Activated CD4-positive, alpha-beta T cell treated with anti-CD3 and anti-CD28 coated beads, Interleukin-10, Interleukin-2, amounts not matched to agents 100 ng/mL and 50 ng/mL, durations not matched to agents 16 hours and 8 hours (primary cell): Measurements from ENCODE around the gene SORCS2.

ENCODE experiments used
- DNase-seq: peaks from one replicate; pipeline ENCODE4 v3.0.0-alpha.2; 2020

SORCS2 gene

DNA sequence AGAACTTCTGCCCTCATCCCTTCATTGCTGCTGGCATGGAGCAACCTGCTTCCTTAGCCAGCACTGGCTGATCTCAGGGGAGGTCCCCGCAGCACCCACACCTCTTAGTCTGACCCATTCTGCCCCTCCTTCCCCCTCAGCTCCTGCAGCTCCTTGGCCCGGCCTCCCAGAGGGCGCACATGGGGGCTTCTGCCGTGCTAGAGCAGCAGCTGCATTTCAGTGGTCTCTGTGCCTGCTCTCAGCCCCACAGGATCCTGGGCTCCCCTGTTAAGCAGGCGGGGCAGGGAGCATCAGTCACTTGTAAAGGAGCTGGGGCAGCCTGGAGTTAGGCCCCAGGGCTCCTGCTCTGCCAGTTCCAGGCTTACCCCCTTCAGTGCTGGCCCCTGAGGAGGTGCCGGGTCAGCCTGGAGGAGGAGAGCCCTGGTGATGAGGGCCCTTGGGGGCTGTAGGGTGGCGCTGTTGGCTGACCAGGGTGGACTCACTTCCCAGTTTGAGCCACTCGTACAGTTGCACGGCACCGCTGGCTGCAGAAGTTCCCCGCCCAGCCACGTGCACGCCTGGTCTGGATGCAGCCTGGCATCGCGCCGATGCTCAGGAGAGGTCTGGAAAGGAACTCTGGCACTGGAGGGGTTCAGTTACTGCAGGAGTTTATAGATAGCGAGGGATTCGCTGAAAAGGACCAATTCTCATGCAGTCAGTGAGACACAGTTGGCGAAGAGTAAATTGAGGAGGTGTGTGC, 327.5 kb downstream of the SORCS2 start:
- no peak for DNase-seq

DNA sequence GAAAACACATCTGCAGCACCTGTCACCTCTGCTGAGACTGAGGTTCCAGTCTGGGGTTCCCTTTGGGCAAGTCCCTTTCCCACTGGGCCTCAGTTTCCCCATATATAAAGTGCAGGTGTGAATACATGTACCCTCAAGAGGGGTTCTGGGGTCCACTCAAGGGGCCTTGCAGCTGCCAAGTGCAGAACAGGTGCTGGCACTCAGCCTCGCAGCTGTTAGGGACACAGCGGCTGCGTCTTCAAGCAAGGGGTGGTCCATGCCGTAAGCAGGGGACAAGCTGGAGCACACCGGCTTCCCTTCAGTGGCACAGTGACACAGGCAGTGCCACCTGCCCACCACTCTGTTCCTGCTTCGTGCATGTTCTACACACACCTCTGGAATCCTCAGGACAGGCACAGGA, 329.3 kb downstream of the SORCS2 start:
- DNase-seq: no peak

DNA sequence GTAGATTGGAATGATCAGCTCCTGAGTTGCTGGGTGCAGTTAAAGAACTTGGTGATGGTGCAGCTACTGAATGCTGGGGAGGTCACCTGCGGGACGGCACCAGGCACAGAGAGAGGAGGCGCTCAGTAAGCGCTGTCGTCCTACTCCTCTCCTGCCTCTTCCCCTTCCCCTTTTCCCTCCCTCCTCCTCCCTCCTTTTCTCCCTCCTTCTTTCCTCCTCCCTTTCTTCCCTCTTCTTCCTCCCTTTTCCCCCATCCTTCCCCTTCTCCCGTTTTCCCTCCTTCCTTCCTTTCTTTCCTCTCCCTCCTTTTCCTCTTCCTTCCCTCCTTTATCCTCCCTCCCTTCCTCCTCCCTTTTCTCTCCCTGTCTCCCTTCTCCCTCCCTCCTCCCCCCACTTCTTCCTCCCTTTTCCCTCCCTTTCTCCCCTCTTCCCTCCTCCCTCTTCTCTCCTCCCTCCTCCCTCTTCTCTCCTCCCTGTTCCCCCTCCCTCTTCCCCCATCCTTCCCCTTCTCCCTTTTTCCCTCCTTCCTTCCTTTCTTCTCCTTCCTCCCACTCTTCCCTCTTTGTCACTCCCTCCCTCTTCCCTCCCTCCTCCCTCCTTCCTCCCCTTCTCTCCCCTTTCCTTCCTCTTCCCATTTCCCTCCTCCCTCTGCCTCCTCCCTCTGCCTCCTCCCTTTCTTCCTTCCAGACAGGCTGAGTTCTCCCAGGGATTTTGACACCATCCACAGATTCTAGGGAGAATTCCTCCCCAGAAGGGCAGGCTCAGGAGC, 330.3 kb downstream of the SORCS2 start:
- no peak for DNase-seq

DNA sequence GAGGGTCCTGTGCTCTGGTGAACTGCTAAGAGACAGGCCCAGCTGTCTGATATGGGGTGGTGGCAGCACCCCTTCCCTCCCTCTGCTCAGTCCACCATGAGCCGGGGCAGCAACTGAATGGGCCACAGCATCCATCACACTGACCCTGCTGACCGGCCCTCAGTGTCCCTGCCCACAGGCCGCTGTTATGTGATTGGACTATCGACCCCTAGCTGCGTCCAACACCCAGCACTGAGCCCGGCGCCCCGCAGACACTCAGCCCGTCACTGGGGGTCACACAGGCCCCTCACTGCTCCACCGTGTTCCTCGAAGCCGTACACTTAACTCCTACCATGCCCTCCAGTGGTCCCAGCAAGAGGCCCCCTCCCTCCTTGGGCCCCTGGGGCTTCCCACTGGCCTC, 331.2 kb downstream of the SORCS2 start:
- DNase-seq: no peak

DNA sequence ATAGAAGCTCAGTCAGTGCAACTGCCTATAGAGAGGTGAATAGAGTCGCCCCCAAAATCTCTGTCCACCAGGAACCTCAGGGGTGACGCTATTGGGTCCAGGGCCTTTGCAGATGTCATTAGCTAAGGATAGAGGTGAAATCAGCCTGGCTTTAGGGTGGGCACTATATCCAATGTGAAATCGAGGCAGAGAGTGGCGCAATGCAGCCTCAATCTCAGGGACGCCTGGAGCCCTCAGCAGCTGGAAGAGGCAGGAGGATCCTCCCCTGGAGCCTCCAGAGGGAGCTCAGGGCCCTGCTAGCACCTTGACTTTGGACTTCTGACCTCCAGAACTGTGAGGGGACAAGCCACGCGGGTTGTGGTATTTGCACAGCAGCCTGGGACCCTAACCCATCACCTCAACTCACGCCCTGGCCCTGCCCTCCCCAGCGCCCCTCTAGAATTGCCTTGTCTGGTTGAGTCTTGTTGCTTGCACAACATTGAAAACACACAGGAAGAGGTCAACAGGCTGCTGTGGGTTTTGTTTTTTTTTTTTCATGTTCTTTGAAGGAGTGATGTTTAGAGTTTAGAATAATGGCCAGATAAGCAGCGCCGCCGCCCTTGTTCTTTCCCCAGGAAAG, 331.8 kb downstream of the SORCS2 start:
- no peak for DNase-seq

DNA sequence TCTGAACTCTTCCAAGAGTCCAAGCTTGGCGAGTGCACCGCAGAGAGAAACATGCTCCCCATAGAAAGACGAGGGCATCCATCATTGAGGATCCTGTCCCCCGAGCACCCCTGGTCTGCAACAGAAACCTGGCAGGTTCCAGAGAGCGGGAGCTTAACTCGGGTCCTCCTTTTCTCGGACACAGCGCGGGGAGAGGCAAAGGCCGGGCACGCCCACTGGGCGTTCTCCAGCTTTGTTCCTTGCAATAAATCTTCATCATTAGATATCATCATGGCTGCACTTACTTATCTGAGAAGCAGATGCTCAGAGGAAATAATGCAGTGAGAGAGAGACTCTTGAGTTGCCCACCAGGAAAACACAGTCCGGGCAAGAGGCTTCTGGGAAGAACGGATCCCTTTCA, 332.5 kb downstream of the SORCS2 start:
- no peak for DNase-seq

DNA sequence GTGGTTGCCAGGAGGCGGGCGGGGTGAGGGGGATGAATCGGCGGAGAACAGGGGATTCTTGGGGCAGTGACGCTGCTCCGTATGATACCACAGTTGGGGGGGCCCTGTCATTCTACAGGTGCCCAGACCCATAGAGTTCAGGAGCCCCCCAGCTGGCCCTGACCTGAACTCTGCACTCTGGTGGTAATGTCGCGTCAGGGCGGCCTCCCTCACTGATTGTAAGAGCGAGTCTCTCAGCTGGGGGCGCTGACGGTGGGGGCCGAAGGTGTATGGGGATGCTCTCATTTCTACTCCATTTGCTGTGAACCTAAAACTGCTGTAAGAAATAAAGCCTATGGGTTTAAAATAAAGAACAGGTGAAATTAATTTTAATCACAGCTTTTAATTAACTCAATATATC, 334.2 kb downstream of the SORCS2 start:
- no peak for DNase-seq

DNA sequence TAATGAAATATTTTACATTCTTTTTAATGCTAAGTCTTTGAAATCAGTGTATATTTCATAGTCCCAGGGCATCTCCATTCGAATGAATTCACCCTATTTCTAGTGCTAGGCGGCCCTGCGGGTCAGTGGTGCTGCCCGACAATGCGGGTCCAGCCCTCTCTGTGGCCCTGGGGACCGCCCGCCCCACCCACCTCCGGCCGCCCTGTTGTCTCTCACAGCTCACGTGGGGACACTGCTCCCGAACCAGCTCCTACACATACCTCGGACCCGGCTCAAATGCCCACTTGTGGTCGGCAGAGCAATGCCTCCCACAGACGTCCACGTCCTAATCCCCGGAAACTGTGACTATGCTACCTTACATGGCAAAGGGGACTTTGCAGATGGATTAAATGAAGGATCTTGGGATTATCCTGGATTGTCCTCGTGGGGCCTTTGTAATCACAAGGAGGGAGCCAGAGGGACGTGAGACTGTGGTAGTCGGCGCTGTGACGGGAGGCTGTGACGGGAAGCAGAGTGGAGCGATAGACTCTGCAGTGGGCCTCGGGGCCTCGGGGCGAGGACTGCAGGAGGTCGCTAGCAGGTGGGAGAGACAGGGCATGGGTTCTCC, 334.7 kb downstream of the SORCS2 start:
- DNase-seq: no peak

DNA sequence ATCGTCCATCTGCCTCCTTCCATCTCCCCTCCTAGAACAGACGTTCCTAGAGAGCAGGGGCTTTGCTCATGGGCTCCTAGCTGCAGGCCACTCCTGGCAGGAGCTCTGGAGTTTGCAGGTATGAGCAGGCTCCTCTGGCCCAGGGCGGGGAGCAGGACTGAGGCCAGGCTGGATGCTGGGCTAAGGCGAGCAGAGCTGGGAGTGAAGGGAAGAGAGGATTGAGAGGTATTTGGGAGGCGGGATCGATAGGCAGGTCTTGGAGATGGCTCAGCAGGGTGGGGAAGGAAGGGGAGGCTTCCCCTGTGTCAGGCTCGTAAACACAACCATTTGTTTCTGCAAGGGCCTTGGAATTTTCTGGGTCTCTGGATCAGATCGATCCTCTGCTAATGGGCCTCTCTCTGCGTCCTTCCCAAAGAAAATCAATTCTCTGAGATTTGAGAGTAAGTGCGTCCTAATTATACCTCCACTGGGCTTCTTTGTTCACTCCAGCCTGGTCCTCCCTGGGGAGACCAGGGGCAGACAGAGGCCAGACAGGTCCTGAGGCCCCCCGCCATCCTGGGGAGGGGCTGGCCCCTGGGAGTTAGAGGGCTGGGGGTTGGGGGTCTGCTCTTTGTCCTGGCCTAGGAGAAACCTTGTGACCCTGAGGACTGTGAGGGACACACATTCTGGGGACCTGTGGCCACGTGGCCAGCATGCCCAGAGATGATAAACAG, 337.2 kb downstream of the SORCS2 start:
- no peak for DNase-seq

DNA sequence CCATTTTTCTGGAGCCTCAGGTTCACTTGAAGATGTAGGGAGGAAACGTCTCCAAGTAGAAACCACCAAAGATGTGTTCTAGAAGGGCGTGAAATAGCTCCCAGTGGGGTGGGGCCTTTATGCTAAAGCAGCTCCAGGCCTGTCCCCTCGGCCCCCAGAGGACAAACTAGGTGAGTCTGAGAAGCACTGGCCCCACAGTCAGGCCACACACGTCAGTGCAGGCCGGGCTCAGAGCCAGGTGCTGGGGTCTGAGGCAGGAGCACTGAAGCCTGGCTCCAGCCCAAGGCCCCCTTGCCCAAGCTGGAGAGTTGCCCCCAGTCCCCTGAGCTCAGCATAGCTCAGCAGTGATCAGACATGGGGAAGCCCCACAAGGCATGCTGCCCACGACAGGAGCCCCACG, 337.7 kb downstream of the SORCS2 start:
- no peak for DNase-seq

DNA sequence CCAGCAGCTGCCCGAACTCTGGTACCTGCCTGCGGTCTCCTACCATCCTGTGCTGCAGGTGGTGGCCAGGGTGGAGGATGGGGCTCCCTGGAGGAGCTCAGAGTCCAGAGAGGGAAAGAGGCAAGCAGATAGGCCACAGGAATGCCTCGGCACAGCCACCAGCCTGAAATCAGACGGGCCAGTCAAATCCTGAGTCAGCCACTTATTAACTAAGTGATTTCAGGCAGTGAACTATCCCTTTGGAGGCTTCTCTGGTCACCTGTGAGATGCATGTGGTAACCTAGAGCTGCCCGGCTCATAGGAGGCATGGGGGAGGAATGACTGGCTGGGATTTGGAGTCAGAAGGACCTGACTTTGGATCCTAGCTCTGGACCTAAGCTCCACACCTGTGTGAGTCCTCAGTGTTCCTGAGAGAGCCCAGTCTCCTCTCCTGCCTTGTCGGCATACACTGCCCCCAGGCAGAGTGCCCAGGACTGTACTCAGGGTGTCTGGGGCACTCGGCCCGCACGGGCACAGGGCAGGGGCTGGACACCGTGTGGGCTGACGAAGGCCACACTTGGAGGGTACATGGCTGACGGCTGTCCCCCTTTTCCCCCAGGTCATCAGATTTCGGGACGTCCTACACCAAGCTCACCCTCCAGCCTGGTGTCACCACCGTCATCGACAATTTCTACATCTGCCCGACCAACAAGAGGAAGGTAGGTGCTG, 338.7 kb downstream of the SORCS2 start:
- no peak for DNase-seq

DNA sequence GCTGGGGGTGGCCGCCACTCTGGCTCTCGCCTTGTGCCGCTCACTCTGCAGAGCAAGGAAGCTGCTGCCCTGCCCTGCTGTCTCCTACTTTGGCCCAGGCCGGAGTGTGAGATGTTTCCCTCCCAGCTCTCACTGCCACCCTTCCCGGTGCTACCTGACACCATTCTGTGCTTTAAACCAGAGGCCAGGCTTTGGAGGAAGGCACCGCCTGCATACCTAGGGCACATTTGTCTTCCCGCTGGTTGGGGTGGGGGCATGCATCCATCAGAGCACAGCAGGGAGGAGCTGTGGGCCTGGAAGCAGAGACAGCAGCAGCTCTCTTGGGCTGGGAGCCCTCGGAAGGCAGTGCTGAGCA, 339.3 kb downstream of the SORCS2 start:
- no peak for DNase-seq

DNA sequence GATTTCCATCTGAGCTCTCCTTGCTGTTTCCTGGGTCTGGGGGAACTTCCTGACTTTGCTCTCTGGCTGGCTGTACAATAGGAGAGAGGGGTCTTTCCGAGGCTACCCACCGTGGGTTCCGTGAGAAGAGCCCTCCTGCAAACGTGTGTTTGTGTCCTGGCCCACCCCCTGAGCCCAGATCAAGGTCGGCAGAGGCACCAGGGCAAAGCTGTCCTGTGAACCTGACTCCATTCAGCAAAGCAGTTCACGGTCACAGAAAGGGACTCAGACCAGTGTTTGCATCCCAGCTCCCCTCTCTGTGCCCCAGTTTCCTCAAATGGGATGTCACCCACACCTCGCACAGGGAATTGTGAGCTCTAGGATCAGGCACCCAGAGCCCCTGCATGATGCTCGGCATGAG, 339.7 kb downstream of the SORCS2 start:
- DNase-seq: no peak

DNA sequence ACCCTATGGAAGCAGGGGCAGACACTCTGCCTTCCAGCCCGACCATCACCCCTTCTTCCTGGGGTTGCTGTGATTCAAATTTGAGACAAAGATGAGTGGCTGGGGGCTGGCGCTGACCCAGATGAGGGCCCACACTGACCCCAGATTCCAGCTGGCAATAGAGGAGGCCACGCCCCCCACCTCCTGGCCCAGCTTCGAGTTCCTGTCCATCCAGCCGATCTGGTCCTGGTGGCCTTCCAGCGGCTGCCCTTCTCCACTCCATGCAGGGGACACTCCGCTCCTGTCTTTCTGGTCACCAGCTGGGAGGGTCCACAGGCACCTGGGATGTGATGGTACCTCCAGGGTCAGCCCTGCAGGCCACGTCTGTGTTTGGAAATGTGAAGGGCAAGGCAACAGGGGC, 340.9 kb downstream of the SORCS2 start:
- no peak for DNase-seq

DNA sequence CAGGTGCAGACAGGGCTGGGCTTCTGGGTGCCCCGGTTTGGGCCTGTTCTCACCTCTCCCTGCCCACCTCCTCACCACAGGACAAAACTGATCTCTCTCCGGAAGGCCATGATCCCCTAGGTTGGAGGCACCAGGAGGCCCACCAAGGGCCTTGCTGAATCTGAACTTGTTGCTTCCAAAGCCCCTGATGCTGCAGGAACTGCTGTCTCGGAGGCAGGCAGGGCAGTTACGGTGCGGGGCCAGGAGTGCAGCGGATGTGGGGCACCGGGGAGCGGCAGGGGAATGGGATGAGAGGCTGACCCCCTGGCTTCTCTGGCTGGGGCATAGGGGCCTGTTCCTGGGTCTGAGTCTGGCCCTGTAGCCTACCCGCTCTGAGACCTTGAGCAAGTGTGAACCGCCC, 342.8 kb downstream of the SORCS2 start:
- no peak for DNase-seq

DNA sequence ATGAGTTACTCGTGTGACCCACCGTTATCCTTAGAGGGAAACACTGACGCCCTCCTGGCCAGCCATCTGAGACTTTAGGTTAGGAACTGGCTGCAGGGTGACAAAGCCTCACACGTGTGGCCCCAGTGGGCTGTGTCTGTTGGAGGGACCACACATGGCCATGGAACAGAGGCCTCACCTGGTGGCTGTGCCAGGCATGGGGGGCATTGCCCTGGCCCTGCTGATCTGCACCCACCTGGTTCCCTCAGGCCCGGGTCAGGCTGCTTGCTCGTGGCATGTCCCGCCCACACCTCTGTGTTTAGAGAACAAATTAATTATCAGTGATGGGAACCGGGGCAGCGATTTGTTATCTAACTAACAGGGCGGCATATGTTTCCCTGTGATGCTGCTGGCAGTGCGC, 343.3 kb downstream of the SORCS2 start:
- no peak for DNase-seq

DNA sequence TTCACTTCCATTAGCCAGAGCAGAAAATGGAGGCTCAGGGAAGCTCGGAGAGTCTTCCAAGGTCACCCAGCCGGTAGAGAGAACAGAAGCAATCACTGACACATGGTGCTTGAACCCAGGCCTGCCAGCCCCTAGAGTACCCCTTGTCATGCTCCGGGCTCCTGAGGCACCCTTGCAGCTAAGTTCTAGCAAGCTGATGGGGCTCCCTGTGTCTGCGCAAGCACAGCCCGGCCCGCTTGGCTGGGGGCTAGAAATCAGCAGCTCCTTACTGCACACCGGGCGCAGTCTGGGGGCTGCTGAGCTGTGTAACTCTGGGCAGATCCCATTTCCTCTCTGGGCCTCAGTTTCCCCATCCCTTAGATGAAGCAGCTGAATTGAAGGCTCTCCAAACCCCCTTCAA, 344.5 kb downstream of the SORCS2 start:
- no peak for DNase-seq

DNA sequence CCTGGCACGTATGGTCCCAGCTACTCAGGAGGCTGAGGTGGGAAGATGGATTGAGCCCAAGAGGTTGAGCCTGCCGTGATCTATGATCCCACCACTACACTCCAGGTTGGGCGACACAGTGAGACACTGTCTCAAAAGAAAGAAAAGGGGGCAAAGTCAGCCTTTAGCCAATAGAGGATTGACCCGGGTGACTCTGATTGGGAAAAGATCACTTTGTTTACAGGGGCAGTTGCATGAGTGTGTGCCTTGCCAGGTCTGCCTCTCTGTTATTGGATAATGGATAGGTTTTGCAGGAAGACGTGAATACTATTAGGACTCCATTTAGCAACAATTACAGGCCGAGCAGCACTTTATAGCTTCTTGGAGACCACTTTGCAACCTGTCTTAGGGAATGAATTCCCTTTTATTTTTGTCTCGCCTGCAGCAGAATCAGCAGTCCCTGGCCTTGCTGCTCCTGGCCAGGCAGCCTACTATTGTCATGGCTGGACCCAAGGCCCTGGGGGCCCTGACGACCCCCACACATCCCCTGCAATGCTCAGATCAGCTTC, 345.6 kb downstream of the SORCS2 start:
- DNase-seq: no peak

DNA sequence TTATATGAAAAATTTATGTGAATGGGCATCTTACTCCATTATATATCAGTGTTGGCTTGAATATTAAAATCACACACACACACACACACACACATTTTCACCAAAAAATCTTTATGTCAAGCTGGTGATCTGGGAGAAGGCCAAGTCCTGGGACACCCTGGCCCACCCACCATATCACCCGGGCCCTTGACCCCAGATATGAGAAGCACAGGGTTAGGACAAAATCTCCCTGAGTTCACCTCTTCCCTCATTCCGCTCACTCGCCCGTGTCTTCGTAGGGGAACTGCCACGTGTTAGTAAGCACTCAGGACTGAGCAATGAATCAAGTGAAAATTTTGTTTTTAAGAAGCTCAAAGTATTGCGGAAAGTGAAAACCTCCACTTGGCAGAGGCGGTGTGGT, 346.2 kb downstream of the SORCS2 start:
- no peak for DNase-seq

DNA sequence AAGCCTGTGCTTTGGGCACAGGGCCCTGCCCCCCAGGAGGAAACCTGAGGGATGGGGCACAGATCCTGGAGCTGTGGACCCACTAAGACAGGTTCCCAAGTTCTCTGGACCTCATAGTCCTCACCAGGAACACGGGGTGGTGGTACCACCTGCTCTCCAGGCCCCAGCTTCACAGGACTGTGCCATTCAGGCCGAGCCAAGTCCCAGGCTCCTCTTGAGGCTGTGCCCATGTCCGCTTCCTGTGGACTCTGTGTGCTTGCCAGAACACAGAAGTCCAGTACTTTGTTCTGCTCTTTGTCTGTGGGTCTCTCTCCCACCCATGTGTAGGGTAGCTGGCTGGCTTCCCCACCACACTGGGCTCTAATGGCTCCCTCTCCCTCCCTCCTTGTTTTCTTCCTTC, 346.8 kb downstream of the SORCS2 start:
- DNase-seq: no peak

DNA sequence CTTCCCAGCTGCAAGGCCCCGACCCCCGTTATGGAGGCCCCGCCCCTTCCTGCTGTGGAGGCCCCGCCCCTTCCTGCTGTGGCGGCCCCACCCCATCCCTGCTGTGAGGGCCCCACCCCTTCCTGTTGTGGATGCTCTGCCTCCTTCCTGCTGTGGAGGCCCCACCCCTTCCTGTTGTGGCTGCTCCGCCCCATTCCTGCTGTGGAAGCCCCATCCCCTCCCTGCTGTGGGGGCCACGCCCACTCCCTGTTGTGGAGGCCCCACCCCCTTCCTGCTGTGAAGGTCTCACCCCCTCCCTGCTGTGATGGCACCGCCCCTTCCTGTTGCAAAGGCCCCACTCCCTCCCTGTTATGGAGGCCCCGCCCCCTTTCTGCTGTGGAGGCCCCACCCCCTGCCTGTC, 347.3 kb downstream of the SORCS2 start:
- DNase-seq: peak; percentile 64

DNA sequence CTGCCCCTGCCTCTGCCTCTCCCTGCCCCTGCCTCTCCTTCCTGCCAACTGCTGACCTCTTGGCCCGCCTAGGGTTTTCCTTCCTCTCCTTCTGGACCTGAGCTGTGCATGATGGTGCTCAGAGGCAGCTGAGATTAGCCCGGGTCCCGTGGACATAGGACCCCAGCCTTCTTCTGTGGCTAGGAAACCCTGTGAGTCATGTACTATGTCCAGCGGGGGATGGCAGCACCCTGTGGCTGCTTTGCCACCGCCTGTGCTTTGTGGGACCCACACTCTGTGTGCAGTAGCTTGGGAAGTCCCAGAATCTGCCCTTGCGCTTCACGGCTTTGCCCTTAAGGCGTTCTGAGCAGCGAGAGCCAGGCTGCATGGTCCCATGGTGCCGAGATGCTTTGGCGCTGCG, 347.9 kb downstream of the SORCS2 start:
- DNase-seq: no peak
